AG04449 (cell line): ENCODE data around the gene ANO3.

Source experiments
- CTCF ChIA-PET: fragments of 350-600 bp; formaldehyde crosslinking; extraction: SDS; loops from one replicate; lab custom pipeline; 2021; ENCODE audit warnings: antibody characterized with exemption; lab: Yijun Ruan, JAX
- POLR2A ChIA-PET: fragments of 400-600, 350-600 bp; formaldehyde crosslinking; extraction: SDS; loops from one replicate; lab custom pipeline; 2020; ENCODE audit warnings: antibody characterized with exemption, inconsistent platforms; lab: Yijun Ruan, JAX
- DNase-seq: peaks from one replicate; pipeline ENCODE4 v3.0.0-alpha.2; 2010; ENCODE audit warnings: low read depth, low spot score
- H3K4me3 ChIP-seq: 2 replicates; pipeline ENCODE4 v1.5.1; 2011; ENCODE audit warnings: low read depth, mild to moderate bottlenecking, control low read depth, low read length
- TF ChIP-seq, protein P1 (sequence below): IDR thresholded peaks from one replicate; pipeline ENCODE4 v1.5.1; 2011; ENCODE audit warnings: mild to moderate bottlenecking, moderate library complexity, low read length, control low read depth, inconsistent platforms; ENCODE audit not compliant: insufficient read depth; ENCODE audit errors: missing control alignments

ANO3 gene

DNA sequence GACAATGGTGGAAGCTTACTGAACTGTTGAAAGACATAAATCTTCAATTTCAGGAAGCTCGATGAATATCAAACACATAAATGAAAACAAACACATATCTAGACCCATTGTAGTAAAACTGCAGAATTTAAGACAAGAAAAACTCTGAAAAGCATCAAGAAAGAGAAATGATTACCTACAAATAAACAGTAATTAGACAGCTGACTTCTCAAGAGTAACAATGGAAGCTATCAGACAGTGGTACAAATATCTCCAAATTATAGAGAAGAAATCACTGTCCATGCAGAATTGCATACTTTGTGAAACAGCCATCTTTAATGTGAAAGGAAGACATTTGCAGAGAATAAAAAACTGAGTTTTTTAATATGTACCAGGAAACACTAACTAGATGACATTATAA, 45.7 kb downstream of the ANO3 start:
- no peak for DNase-seq
- ChIA-PET POLR2A (no interaction called here), CTCF (no interaction called here)
- TF ChIP-seq, protein P1, sequence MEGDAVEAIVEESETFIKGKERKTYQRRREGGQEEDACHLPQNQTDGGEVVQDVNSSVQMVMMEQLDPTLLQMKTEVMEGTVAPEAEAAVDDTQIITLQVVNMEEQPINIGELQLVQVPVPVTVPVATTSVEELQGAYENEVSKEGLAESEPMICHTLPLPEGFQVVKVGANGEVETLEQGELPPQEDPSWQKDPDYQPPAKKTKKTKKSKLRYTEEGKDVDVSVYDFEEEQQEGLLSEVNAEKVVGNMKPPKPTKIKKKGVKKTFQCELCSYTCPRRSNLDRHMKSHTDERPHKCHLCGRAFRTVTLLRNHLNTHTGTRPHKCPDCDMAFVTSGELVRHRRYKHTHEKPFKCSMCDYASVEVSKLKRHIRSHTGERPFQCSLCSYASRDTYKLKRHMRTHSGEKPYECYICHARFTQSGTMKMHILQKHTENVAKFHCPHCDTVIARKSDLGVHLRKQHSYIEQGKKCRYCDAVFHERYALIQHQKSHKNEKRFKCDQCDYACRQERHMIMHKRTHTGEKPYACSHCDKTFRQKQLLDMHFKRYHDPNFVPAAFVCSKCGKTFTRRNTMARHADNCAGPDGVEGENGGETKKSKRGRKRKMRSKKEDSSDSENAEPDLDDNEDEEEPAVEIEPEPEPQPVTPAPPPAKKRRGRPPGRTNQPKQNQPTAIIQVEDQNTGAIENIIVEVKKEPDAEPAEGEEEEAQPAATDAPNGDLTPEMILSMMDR = no peak
- no peak overlapping the region for H3K4me3 ChIP-seq

DNA sequence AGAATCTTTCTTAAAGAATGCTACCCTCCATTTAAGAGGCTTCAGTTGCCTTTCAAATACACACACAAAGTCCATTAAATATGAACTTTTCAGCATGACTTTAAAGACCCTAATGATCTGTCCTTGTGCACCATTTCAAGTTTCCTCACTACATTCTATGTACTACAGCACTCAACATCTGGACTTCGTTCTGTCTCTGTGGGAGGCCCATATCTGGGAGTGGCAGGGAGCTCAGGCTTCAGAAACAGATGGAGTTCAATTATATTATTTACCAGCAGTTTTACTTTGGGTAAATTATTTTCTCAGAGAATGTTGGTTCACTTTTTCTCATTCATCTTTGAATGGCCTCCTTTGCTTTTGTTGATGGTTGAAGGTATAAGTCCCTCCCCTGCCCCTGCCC, 67.4 kb downstream of the ANO3 start:
- no peak for DNase-seq
- POLR2A ChIA-PET = no interaction called here

DNA sequence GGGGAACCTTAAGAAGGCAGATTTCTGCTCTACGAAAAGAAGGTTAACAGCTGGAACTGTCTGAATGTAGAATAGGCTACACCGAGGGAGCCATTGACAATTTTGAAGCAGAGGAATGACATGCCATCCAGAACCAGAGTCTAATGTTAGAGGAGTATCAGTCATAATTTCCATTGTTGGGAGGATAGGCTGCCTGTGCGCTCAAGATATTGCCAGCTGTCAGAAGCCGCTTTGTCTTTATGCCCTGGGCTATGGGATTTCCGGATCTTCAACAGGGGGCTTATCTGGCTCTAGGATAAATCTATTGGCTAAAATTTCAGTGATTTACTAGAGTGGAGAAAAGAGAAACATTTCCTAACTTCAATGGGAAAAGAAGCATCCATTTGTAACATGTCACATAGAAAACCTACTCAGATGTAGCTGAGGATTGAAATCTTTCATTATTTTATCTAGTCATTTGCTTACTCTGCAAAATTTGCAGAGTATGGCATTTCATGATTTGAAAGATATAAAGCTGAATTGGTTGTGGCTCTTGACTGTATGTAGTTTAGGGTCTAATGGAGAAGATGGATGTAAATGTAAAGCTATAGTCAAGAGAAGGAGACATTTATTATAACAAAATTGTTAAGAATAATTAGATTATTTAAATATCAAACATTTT, 78.9 kb downstream of the ANO3 start:
- DNase-seq = no peak
- ChIA-PET POLR2A (no interaction called here), CTCF (no interaction called here)
- no peak overlapping the region for H3K4me3 ChIP-seq
- TF ChIP-seq, protein P1 = no peak

More for the DNA sequence above, 67.4 kb downstream of the ANO3 start:
- no peak overlapping the region for H3K4me3 ChIP-seq
- CTCF ChIA-PET = no interaction called here
- TF ChIP-seq, protein P1 = no peak

DNA sequence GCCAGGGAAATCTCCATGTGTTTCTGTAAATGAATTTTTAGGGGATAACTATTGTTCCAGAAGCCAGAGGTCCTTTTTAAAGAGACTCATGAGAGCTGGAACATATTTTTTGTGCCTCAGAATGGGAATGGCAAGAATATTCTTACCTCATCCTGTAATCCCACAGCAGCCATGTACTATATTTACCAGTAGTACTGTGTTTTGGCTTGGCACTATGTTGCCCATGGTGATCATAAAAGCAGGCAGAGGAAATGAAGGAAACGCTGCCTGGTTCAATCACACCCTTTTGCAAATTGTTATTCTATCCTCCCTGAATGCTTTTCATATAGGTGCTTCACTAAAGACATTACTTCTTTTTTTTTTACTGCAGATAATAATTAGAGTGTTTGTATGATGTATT, 81.0 kb downstream of the ANO3 start:
- ChIA-PET CTCF (no interaction called here), POLR2A (no interaction called here)
- no peak for DNase-seq
- no peak overlapping the region for H3K4me3 ChIP-seq
- TF ChIP-seq, protein P1 = no peak

DNA sequence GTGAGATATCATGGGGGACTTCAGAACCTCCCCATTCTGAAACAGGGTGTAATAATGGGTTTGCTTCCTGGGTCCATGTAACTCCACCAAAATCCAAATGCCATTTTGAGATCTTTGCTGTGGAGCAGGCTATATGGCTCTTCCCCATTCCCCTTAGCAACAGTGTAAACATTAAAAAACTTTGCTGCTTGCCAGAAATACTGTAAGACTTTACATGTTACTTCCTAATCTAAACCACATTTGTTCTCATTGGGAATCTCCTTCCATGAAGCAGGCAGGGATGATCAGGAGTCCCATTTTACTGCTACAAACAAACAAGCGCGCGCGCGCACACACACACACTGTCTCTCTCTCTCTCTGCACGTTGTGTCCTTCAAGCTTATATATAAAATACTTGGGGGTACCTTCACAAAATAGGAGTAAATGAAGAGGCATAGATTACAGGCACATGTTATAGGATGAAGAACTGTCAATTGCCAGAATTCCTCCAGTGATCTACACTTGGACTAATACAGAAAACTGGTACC, 86.5 kb downstream of the ANO3 start:
- ChIA-PET CTCF (no interaction called here), POLR2A (no interaction called here)
- DNase-seq = no peak
- TF ChIP-seq, protein P1 = no peak
- no peak overlapping the region for H3K4me3 ChIP-seq

DNA sequence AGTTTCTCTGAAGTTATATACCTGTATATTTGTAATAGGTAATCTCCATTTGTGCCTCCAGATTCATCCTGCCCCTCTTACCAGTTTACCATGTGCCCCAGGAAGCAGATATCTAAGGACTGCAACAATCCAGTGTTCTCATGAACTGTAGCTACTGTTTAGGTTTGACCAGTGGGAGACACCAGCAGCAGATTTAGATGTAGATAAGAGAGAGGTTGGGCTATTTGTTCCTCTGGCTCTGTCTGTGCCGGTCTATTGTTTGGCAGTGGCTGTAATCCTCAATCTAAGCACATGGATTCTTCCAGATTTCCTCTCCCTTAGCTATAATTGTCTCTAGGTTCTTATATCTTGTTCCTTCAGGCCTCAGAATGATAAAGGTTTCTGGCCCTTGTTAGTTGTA, 88.4 kb downstream of the ANO3 start:
- CTCF ChIA-PET = no interaction called here
- no peak overlapping the region for H3K4me3 ChIP-seq
- POLR2A ChIA-PET = no interaction called here
- no peak for DNase-seq
- TF ChIP-seq, protein P1 = no peak
